ENCODE data around the gene MOB3C.

GRCh38 chr1:46653405-46653958 is 36.9 kb upstream of the MOB3C start:
- TF ChIP-seq, protein P1, sequence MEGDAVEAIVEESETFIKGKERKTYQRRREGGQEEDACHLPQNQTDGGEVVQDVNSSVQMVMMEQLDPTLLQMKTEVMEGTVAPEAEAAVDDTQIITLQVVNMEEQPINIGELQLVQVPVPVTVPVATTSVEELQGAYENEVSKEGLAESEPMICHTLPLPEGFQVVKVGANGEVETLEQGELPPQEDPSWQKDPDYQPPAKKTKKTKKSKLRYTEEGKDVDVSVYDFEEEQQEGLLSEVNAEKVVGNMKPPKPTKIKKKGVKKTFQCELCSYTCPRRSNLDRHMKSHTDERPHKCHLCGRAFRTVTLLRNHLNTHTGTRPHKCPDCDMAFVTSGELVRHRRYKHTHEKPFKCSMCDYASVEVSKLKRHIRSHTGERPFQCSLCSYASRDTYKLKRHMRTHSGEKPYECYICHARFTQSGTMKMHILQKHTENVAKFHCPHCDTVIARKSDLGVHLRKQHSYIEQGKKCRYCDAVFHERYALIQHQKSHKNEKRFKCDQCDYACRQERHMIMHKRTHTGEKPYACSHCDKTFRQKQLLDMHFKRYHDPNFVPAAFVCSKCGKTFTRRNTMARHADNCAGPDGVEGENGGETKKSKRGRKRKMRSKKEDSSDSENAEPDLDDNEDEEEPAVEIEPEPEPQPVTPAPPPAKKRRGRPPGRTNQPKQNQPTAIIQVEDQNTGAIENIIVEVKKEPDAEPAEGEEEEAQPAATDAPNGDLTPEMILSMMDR (IDR thresholded peaks at IDR 0.05) = no peak
- no peak for TF ChIP-seq POLR2AphosphoS5 (IDR thresholded peaks at IDR 0.05)

All from breast epithelium (tissue), 3 donors.